Activated T-helper 9 cell treated with anti-CD3 and anti-CD28 coated beads, Interleukin-2, amount 50 U/mL, for 16 hours (primary cell): ENCODE results near the gene ATF3.

Source experiments
- DNase-seq: peaks from one replicate; pipeline ENCODE4 v3.0.0-alpha.2; 2020; ENCODE audit warnings: low read depth

Gene ATF3

GRCh38 chr1:212608392-212608958 is at the start of gene ATF3:
Gene ATF3 (plus strand): TSS chr1:212608761. CDS start chr1:212615022, 6,261 bp downstream.
- DNase-seq, result peak; percentile 89

GRCh38 chr1:212559929-212560328 is 48.6 kb upstream of the ATF3 start:
- DNase-seq, result no peak

GRCh38 chr1:212560933-212561460 is 47.6 kb upstream of the ATF3 start:
- DNase-seq, result no peak

- DNase-seq, result no peak
Observed at GRCh38 chr1:212561501-212561931, 47.0 kb upstream of the ATF3 start.

- DNase-seq, result no peak
Observed at GRCh38 chr1:212562771-212563170, 45.8 kb upstream of the ATF3 start.

GRCh38 chr1:212565079-212565478 is 43.5 kb upstream of the ATF3 start:
- no peak for DNase-seq

GRCh38 chr1:212565571-212566305 is 42.8 kb upstream of the ATF3 start:
- DNase-seq, result no peak

GRCh38 chr1:212566522-212567479 is 41.8 kb upstream of the ATF3 start:
- peak; percentile 48 for DNase-seq

- no peak for DNase-seq
Observed at GRCh38 chr1:212567638-212568037, 40.9 kb upstream of the ATF3 start.

- no peak for DNase-seq
Observed at GRCh38 chr1:212568978-212569537, 39.5 kb upstream of the ATF3 start.

GRCh38 chr1:212574732-212575131 is 33.8 kb upstream of the ATF3 start:
- DNase-seq, result no peak

- DNase-seq, result no peak
Observed at GRCh38 chr1:212575333-212575732, 33.2 kb upstream of the ATF3 start.

GRCh38 chr1:212578041-212578440 is 30.5 kb upstream of the ATF3 start:
- no peak for DNase-seq

- DNase-seq, result no peak
Observed at GRCh38 chr1:212581034-212581433, 27.5 kb upstream of the ATF3 start.

- DNase-seq, result no peak
Observed at GRCh38 chr1:212582291-212582690, 26.3 kb upstream of the ATF3 start.

- DNase-seq, result no peak
Observed at GRCh38 chr1:212582808-212583615, 25.5 kb upstream of the ATF3 start.

- DNase-seq, result no peak
Observed at GRCh38 chr1:212583643-212584042, 24.9 kb upstream of the ATF3 start.

- no peak for DNase-seq
Observed at GRCh38 chr1:212584092-212584886, 24.3 kb upstream of the ATF3 start.

- no peak for DNase-seq
Observed at GRCh38 chr1:212585210-212585609, 23.4 kb upstream of the ATF3 start.
